PFSK-1 (cell line): ENCODE measurements around the gene SP1.

Experiments
- REST ChIP-seq, 2 experiments: IDR thresholded peaks; 2 replicates each; pipeline versions ENCODE4 v1.6.1 to v1.8.0; 2011 to 2012; ENCODE audit warnings: low read depth in 2 of 2, low read length in 2 of 2, control low read depth in 1 of 2, inconsistent platforms in 1 of 2, mild to moderate bottlenecking in 1 of 2, moderate library complexity in 1 of 2; ENCODE audit not compliant: insufficient read depth in 1 of 2
- TAF1 ChIP-seq: IDR thresholded peaks from 2 replicates; pipeline ENCODE4 v1.6.1; 2012; ENCODE audit warnings: low read length, control low read depth, borderline replicate concordance; ENCODE audit not compliant: insufficient read depth

GRCh38 chr12:53388932-53389331, 9.0 kb downstream of the SP1 start:
- no peak for TF ChIP-seq REST (IDR thresholded peaks at IDR 0.05; ENCODE audit: insufficient read depth in 1 of 2, low read depth in 2 of 2, low read length in 2 of 2)
- no peak for TF ChIP-seq TAF1
